ENCODE data around the gene NGFR. TPM values are rescaled to one million over a fixed set of nuclear protein-coding genes. Genes with fewer than 3 reads are reported as not detected.

Gene NGFR
- total RNA-seq, 1 experiment from 2014 or later, result 6.4 TPM

- DNase-seq (ENCODE audit: low read depth), result peak; percentile 99
These were observed 20.2 kb downstream of the NGFR start for GRCh38 chr17:49515196-49515770.

- DNase-seq (ENCODE audit: low read depth), result peak; percentile 12
These were observed 21.1 kb downstream of the NGFR start for GRCh38 chr17:49516180-49516579.

- no peak for DNase-seq (ENCODE audit: low read depth)
These were observed 23.4 kb downstream of the NGFR start for GRCh38 chr17:49518346-49519078.

- DNase-seq (ENCODE audit: low read depth), result no peak
These were observed 24.7 kb downstream of the NGFR start for GRCh38 chr17:49519781-49520180.

- DNase-seq (ENCODE audit: low read depth), result no peak
These were observed 25.4 kb downstream of the NGFR start for GRCh38 chr17:49520386-49521087.

- DNase-seq (ENCODE audit: low read depth), result no peak
These were observed 26.0 kb downstream of the NGFR start for GRCh38 chr17:49521088-49521450.

- peak; percentile 27 for DNase-seq (ENCODE audit: low read depth)
These were observed 26.6 kb downstream of the NGFR start for GRCh38 chr17:49521471-49522356.

- DNase-seq (ENCODE audit: low read depth), result no peak
These were observed 27.3 kb downstream of the NGFR start for GRCh38 chr17:49522357-49522890.

GRCh38 chr17:49523196-49523595, 28.1 kb downstream of the NGFR start:
- no peak for DNase-seq (ENCODE audit: low read depth)

- peak; percentile 50 for DNase-seq (ENCODE audit: low read depth)
These were observed 28.8 kb downstream of the NGFR start for GRCh38 chr17:49523706-49524472.

- DNase-seq (ENCODE audit: low read depth), result no peak
These were observed 29.6 kb downstream of the NGFR start for GRCh38 chr17:49524473-49525359.

GRCh38 chr17:49525831-49526741, 31.0 kb downstream of the NGFR start:
- no peak for DNase-seq (ENCODE audit: low read depth)

GRCh38 chr17:49527927-49528651, 33.0 kb downstream of the NGFR start:
- no peak for DNase-seq (ENCODE audit: low read depth)

GRCh38 chr17:49528966-49529365, 33.9 kb downstream of the NGFR start:
- DNase-seq (ENCODE audit: low read depth), result no peak

- no peak for DNase-seq (ENCODE audit: low read depth)
These were observed 35.0 kb downstream of the NGFR start for GRCh38 chr17:49530118-49530517.

- no peak for DNase-seq (ENCODE audit: low read depth)
These were observed 48.8 kb downstream of the NGFR start for GRCh38 chr17:49543860-49544259.

- DNase-seq (ENCODE audit: low read depth), result no peak
These were observed 50.0 kb downstream of the NGFR start for GRCh38 chr17:49545007-49545660.
